H1 (cell line): Measurements from ENCODE around the gene DPYSL4.
"Not testable (repeated sequence)": the region's sequence is repeated elsewhere in the genome, so short reads cannot be mapped to it uniquely, and the experiment has no call there.

Experiments
- CBX8 ChIP-seq: fragments of 300-800, 300-1000 bp; sonication (generic); IDR thresholded peaks from 2 replicates; pipeline ENCODE4 v1.7.1; 2016; ENCODE audit warnings: low read depth, low read length, borderline replicate concordance
- CEBPB ChIP-seq: IDR thresholded peaks from 2 replicates; pipeline ENCODE4 v1.6.1; 2012; ENCODE audit warnings: low read depth, low read length
- CTCF ChIP-seq, 3 experiments: IDR thresholded peaks; 1 replicate in 2 of 3; 2 replicates in 1 of 3; pipeline versions ENCODE4 v1.5.1 to v1.6.1; 2011; ENCODE audit warnings: low read length in 3 of 3, mild to moderate bottlenecking in 3 of 3, inconsistent platforms in 2 of 3, low read depth in 1 of 3, moderate library complexity in 1 of 3; ENCODE audit not compliant: insufficient read depth in 1 of 3; ENCODE audit errors: control extremely low read depth in 1 of 3
- EP300 ChIP-seq, 2 experiments: IDR thresholded peaks; 1 replicate in 1 of 2; 2 replicates in 1 of 2; pipeline ENCODE4 v1.6.1; 2011 to 2012; ENCODE audit warnings: low read depth in 2 of 2, low read length in 2 of 2, mild to moderate bottlenecking in 2 of 2, borderline replicate concordance in 1 of 2, inconsistent platforms in 1 of 2, moderate library complexity in 1 of 2
- GTF2F1 ChIP-seq: IDR thresholded peaks from 2 replicates; pipeline ENCODE4 v1.6.1; 2012; ENCODE audit warnings: low read depth, low read length, improper control_type of control experiment, borderline replicate concordance
- HDAC6 ChIP-seq: IDR thresholded peaks from one replicate; pipeline ENCODE4 v1.7.1; 2012; ENCODE audit warnings: low read depth, mild to moderate bottlenecking, inconsistent platforms, low read length, moderate library complexity
- POLR2A ChIP-seq, 2 experiments: IDR thresholded peaks; 1 replicate in 1 of 2; 2 replicates in 1 of 2; pipeline ENCODE4 v1.6.1; 2011; ENCODE audit warnings: low read depth in 2 of 2, low read length in 2 of 2, mild to moderate bottlenecking in 2 of 2; ENCODE audit errors: control extremely low read depth in 1 of 2
- POLR2AphosphoS5 ChIP-seq: IDR thresholded peaks from 2 replicates; pipeline ENCODE4 v1.6.1; 2011; ENCODE audit warnings: low read depth, low read length
- RAD21 ChIP-seq, 2 experiments: IDR thresholded peaks in 1 of 2; conservative IDR thresholded peaks in 1 of 2; 2 replicates each; pipeline ENCODE4 v1.6.1; 2011; ENCODE audit warnings: low read depth in 2 of 2, low read length in 2 of 2, improper control_type of control experiment in 1 of 2, inconsistent platforms in 1 of 2, mild to moderate bottlenecking in 1 of 2, moderate library complexity in 1 of 2
- RFX5 ChIP-seq: IDR thresholded peaks from 2 replicates; pipeline ENCODE4 v1.6.1; 2011; ENCODE audit warnings: low read depth, low read length, improper control_type of control experiment, borderline replicate concordance
- TBP ChIP-seq: IDR thresholded peaks from 2 replicates; pipeline ENCODE4 v1.6.1; 2011; ENCODE audit warnings: low read depth, low read length, improper control_type of control experiment
- ZNF274 ChIP-seq: IDR thresholded peaks from 2 replicates; pipeline ENCODE4 v1.7.0; 2012; ENCODE audit warnings: low read length, borderline replicate concordance; ENCODE audit errors: extremely low read depth

DNA sequence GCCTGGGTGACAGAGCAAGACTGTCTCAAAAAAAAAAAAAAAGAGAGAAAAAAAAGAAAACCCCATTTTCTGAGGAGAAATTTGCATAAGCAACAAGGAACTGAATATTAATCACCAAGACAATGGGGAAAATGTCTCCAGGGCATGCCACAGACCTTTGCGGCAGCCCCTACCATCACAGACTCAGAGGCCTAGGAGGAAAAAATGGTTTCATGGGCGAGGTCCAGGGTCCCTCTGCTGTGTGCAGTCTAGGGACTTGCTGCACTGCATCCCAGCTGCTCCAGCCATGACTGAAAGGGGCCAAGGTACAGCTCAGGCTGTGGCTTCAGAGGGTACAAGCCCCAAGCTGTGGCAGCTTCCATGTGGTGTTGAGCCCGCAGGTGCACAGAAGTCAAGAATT, 29.7 kb downstream of the DPYSL4 start:
- TF ChIP-seq GTF2F1; CEBPB; CTCF (IDR thresholded peaks at IDR 0.05; ENCODE audit: control extremely low read depth in 1 of 3, insufficient read depth in 1 of 3, low read depth in 1 of 3, low read length in 3 of 3); EP300 (IDR thresholded peaks at IDR 0.05; ENCODE audit: borderline replicate concordance in 1 of 2, low read depth in 2 of 2, low read length in 2 of 2); RAD21 (IDR thresholded peaks at IDR 0.05 in 1 of 2, conservative IDR thresholded peaks at IDR 0.05 in 1 of 2; ENCODE audit: low read depth in 2 of 2, low read length in 2 of 2); POLR2AphosphoS5; RFX5; POLR2A (IDR thresholded peaks at IDR 0.05; ENCODE audit: control extremely low read depth in 1 of 2, low read depth in 2 of 2, low read length in 2 of 2); ZNF274; CBX8; HDAC6; TBP: not testable (repeated sequence)
